Renal pelvis (tissue), 4 donors: ENCODE results near the gene AMMECR1L. TPM values are rescaled to one million over a fixed set of nuclear protein-coding genes. Genes with fewer than 3 reads are reported as not detected.
"Not testable (repeated sequence)": the region's sequence is repeated elsewhere in the genome, so short reads cannot be mapped to it uniquely, and the experiment has no call there.

Experiments used
- DNase-seq: peaks from one replicate; pipeline ENCODE4 v3.0.0-alpha.2; 2013
- polyA plus RNA-seq, 3 donors: library from polyadenylated mRNA; unstranded; fragments of 120-200 nt; gene quantifications; one replicate each; pipeline ENCODE4 v1.2.1, GENCODE V29; 2013; ENCODE audit not compliant: insufficient read length in 3 of 3

Gene AMMECR1L
- polyA plus RNA-seq, 3 donors, result 25.4 to 27.7 (median 27.0) TPM

- DNase-seq, result no peak
These were observed 37.8 kb downstream of the AMMECR1L start for GRCh38 chr2:127847931-127848330.

- no peak for DNase-seq
These were observed 40.8 kb downstream of the AMMECR1L start for GRCh38 chr2:127844973-127845372.

GRCh38 chr2:127843677-127844076 lies 42.1 kb downstream of the AMMECR1L start:
- no peak for DNase-seq

GRCh38 chr2:127841466-127842178 lies 44.1 kb downstream of the AMMECR1L start:
- no peak for DNase-seq

GRCh38 chr2:127840893-127841292 lies 44.9 kb downstream of the AMMECR1L start:
- no peak for DNase-seq

GRCh38 chr2:127834951-127835350 lies 50.8 kb downstream of the AMMECR1L start:
- no peak for DNase-seq

- peak; percentile 35 for DNase-seq
These were observed 55.9 kb downstream of the AMMECR1L start for GRCh38 chr2:127829845-127830246.

GRCh38 chr2:127826708-127827107 lies 59.0 kb downstream of the AMMECR1L start:
- DNase-seq, result not testable (repeated sequence)

- DNase-seq, result no peak
These were observed 59.7 kb downstream of the AMMECR1L start for GRCh38 chr2:127826047-127826446.

GRCh38 chr2:127820080-127820668 lies 65.6 kb downstream of the AMMECR1L start:
- DNase-seq, result no peak

GRCh38 chr2:127818794-127819425 lies 66.8 kb downstream of the AMMECR1L start:
- no peak for DNase-seq

- no peak for DNase-seq
These were observed 67.5 kb downstream of the AMMECR1L start for GRCh38 chr2:127818241-127818640.

GRCh38 chr2:127814677-127815076 lies 71.1 kb downstream of the AMMECR1L start:
- no peak for DNase-seq

GRCh38 chr2:127812441-127812840 lies 73.3 kb downstream of the AMMECR1L start:
- DNase-seq, result not testable (repeated sequence)

Other genes starting within 250 kb of the AMMECR1L start
- 1 to 10 TPM in 2 of 3 donors, under 1 TPM in 1; 0.95 to 1.9 (median 1.3) TPM for gene GPR17, start 239.8 kb downstream of the AMMECR1L start, polyA plus RNA-seq
- gene LIMS2, start 210.4 kb downstream of the AMMECR1L start, polyA plus RNA-seq, result 10 to 100 TPM; 21.6 to 25.1 (median 24.7) TPM
- not detected for gene SFT2D3, start 184.5 kb downstream of the AMMECR1L start, polyA plus RNA-seq
- gene WDR33, start 74.8 kb downstream of the AMMECR1L start, polyA plus RNA-seq, result 10 to 100 TPM; 49.5 to 55.7 (median 52.9) TPM
- gene POLR2D, start 27.8 kb downstream of the AMMECR1L start, polyA plus RNA-seq, result 10 to 100 TPM; 32.8 to 37.4 (median 34.4) TPM
- 10 to 100 TPM; 28.6 to 29.6 (median 29.2) TPM for gene SAP130, start 142.1 kb upstream of the AMMECR1L start, polyA plus RNA-seq
- gene UGGT1, start 205.2 kb upstream of the AMMECR1L start, polyA plus RNA-seq, result 10 to 100 TPM; 36.1 to 45.4 (median 39.3) TPM